BLaER1 treated with 17β-estradiol and CSF1 and Interleukin-3, amounts not matched to agents 10 nM and 100 nM (cell line): Measurements from ENCODE around the gene MCTP2.

ENCODE experiments used
- H3K27ac ChIP-seq, 11 experiments: shearing (Covaris generic); formaldehyde crosslinking; 2 replicates each; pipeline ENCODE4 v1.8.1; 2022
- H3K27me3 ChIP-seq, 11 experiments: shearing (Covaris generic); formaldehyde crosslinking; 2 replicates each; pipeline ENCODE4 v1.8.1; 2022
- H3K36me3 ChIP-seq, 11 experiments: shearing (Covaris generic); formaldehyde crosslinking; 2 replicates each; pipeline ENCODE4 v1.8.1; 2022
- H3K4me1 ChIP-seq, 10 experiments: shearing (Covaris generic); formaldehyde crosslinking; 2 replicates each; pipeline ENCODE4 v1.8.1; 2022
- H3K4me2 ChIP-seq, 11 experiments: shearing (Covaris generic); formaldehyde crosslinking; 2 replicates each; pipeline ENCODE4 v1.8.1; 2022
- H3K4me3 ChIP-seq, 10 experiments: shearing (Covaris generic); formaldehyde crosslinking; 2 replicates each; pipeline ENCODE4 v1.8.1; 2022
- H3K9ac ChIP-seq, 11 experiments: shearing (Covaris generic); formaldehyde crosslinking; 2 replicates each; pipeline ENCODE4 v1.8.1; 2022
- H3K9me3 ChIP-seq, 11 experiments: shearing (Covaris generic); formaldehyde crosslinking; replicated peaks in 1 of 11; 2 replicates each; pipeline ENCODE4 v1.8.1; 2022
- H4K20me1 ChIP-seq, 11 experiments: shearing (Covaris generic); formaldehyde crosslinking; 2 replicates each; pipeline ENCODE4 v1.8.1; 2022
- Cebpa-rat ChIP-seq, 11 experiments: shearing (Covaris generic); IDR thresholded peaks; 2 replicates each; pipeline ENCODE4 v1.8.1; 2022

MCTP2 gene

GRCh38 chr15:94363382-94363781 is 132.0 kb downstream of the MCTP2 start:
- no peak overlapping the region for H3K9ac ChIP-seq
- H3K4me2 ChIP-seq: no peak overlapping the region
- H4K20me1 ChIP-seq: no peaks in the 10 kb centered on the region
- no peaks in the 10 kb centered on the region for H3K27me3 ChIP-seq
- no peaks in the 10 kb centered on the region for H3K4me1 ChIP-seq
- no peak overlapping the region for H3K27ac ChIP-seq
- H3K9me3 ChIP-seq: no peaks in the 10 kb centered on the region
- TF ChIP-seq Cebpa-rat (IDR thresholded peaks at IDR 0.05): no peak
- peaks cover 0 to 19% (median 0%) of the 10 kb centered on the region in 11 experiments; a peak in 5 of 22 replicates for H3K36me3 ChIP-seq
- no peak overlapping the region for H3K4me3 ChIP-seq

- H3K9ac ChIP-seq: no peak overlapping the region
- no peak overlapping the region for H3K4me2 ChIP-seq
- peaks cover 0 to 21% (median 0%) of the 10 kb centered on the region in 10 experiments; a peak in 8 of 20 replicates for H3K4me1 ChIP-seq
- no peak for TF ChIP-seq Cebpa-rat (IDR thresholded peaks at IDR 0.05)
- H3K27me3 ChIP-seq: no peaks in the 10 kb centered on the region
- no peak overlapping the region for H3K4me3 ChIP-seq
- H3K27ac ChIP-seq: no peak overlapping the region
- no peaks in the 10 kb centered on the region for H4K20me1 ChIP-seq
- no peaks in the 10 kb centered on the region for H3K9me3 ChIP-seq
- peaks cover 0 to 33% (median 0%) of the 10 kb centered on the region in 11 experiments; a peak in 6 of 22 replicates for H3K36me3 ChIP-seq
These were observed 135.4 kb downstream of the MCTP2 start for GRCh38 chr15:94366781-94367180.

DNA sequence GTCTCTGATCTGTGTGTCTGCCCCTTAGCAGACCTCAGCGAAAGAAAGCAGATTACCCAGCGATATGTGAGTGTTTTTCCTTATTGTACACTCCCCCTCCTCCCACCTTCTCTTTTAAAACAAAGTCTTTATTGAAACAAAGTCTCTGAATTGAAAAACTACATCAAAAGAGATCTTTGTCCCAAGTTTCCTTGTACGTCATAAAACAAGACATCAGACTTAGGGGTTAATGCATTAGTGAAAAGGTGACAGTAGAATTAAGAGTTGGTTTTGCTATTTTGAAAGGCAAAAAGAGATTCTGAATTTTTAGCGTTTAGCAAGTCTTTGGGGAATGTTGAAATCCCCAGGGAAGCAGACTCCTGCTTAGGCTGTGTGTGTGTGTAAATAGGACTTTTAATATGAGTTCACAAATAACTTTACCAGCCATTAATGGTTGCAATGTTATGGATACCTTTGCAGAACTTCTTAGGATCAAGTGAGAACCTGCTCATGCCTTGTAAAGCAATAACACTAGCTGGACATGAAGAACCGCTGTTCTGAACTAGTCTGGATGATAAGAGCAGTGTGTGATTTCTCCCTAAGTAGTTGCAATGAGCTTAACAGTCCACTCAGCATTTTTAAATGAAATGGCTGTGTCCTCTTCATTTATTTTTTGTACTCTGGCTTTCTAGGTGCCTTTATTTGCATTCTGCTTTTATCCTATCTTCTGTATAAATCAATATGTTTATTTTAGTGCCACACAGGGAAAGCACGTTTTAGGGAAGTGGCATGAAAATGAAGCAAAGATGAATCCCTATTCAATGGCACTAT is 136.6 kb downstream of the MCTP2 start:
- no peak overlapping the region for H3K4me2 ChIP-seq
- peaks cover 0 to 21% (median 0%) of the 10 kb centered on the region in 10 experiments; a peak in 8 of 20 replicates for H3K4me1 ChIP-seq
- no peak overlapping the region for H3K27ac ChIP-seq
- H3K9ac ChIP-seq: no peak overlapping the region
- H4K20me1 ChIP-seq: no peaks in the 10 kb centered on the region
- H3K9me3 ChIP-seq: no peaks in the 10 kb centered on the region
- peaks cover 0 to 44% (median 0%) of the 10 kb centered on the region in 11 experiments; a peak in 6 of 22 replicates for H3K36me3 ChIP-seq
- no peaks in the 10 kb centered on the region for H3K27me3 ChIP-seq
- no peak for TF ChIP-seq Cebpa-rat (IDR thresholded peaks at IDR 0.05)
- no peak overlapping the region for H3K4me3 ChIP-seq

- Histone ChIP-seq H3K27me3 (no peaks in the 10 kb centered on the region), H3K27ac (no peak overlapping the region), H3K9ac (no peak overlapping the region), H3K9me3 (no peaks in the 10 kb centered on the region), H3K36me3 (peaks cover 0 to 44% (median 4%) of the 10 kb centered on the region in 11 experiments; a peak in 6 of 22 replicates), H3K4me1 (peaks cover 0 to 21% (median 0%) of the 10 kb centered on the region in 10 experiments; a peak in 8 of 20 replicates), H3K4me2 (peak overlapping the region in 3 of 11 experiments; percentile 22 to 62 (median 61); a peak in 6 of 22 replicates), H3K4me3 (no peak overlapping the region), H4K20me1 (no peaks in the 10 kb centered on the region)
- TF ChIP-seq Cebpa-rat (IDR thresholded peaks at IDR 0.05): no peak
These were observed 139.0 kb downstream of the MCTP2 start for GRCh38 chr15:94370206-94370935.

GRCh38 chr15:94370936-94371285 is 139.6 kb downstream of the MCTP2 start:
- Histone ChIP-seq H3K36me3 (peaks cover 0 to 44% (median 4%) of the 10 kb centered on the region in 11 experiments; a peak in 6 of 22 replicates), H3K9ac (no peak overlapping the region), H3K4me3 (no peak overlapping the region), H3K27ac (no peak overlapping the region), H4K20me1 (no peaks in the 10 kb centered on the region), H3K27me3 (no peaks in the 10 kb centered on the region), H3K4me1 (peaks cover 0 to 21% (median 0%) of the 10 kb centered on the region in 10 experiments; a peak in 8 of 20 replicates), H3K9me3 (no peaks in the 10 kb centered on the region), H3K4me2 (peak overlapping the region in 3 of 11 experiments; percentile 22 to 62 (median 61); a peak in 4 of 22 replicates)
- no peak for TF ChIP-seq Cebpa-rat (IDR thresholded peaks at IDR 0.05)

DNA sequence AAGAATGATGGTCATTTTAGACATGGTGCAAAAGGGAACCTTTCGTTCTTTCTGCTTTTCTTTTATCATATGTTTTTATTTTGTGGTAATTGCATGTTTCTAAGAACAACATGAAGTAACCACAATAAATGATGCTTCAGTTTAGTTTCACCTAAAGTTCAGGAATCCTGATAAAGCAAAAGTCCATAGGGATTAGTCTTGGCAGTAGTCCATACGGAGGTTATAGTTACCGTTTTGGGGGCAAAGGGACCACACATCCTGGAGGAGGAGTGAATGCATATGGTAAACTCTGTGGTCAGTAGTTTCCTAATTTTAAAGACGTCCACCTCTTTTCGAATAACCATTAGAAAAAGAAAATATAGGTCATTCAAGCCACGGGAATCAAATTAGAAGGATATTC is 141.5 kb downstream of the MCTP2 start:
- Histone ChIP-seq H3K4me2 (no peak overlapping the region), H3K9ac (no peak overlapping the region), H3K27ac (no peak overlapping the region), H3K4me3 (no peak overlapping the region), H3K9me3 (no peaks in the 10 kb centered on the region), H3K27me3 (no peaks in the 10 kb centered on the region), H4K20me1 (no peaks in the 10 kb centered on the region), H3K4me1 (peaks cover 0 to 21% (median 0%) of the 10 kb centered on the region in 10 experiments; a peak in 8 of 20 replicates), H3K36me3 (peaks cover 0 to 46% (median 4%) of the 10 kb centered on the region in 11 experiments; a peak in 6 of 22 replicates)
- no peak for TF ChIP-seq Cebpa-rat (IDR thresholded peaks at IDR 0.05)

DNA sequence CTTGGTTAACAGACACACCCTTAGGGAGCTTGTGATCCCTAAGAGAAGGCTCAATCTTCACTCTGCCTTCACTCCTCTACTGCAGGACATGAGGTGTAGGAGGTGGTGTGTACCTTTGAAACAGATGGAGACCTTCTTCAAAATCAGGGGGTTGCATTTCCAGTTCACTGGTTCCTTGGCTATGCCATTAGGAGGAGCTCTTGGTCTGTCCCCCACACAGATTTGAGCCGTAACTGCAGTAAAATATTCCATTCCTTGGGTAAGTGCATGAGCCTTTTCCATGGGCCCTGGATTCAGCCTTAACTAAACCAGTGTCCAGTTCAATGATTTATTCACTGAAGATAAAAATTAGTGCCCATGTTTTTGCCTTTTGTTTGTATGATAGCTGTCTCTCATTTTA is 144.6 kb downstream of the MCTP2 start:
- Histone ChIP-seq H3K27ac (no peak overlapping the region), H3K27me3 (no peaks in the 10 kb centered on the region), H3K4me3 (no peak overlapping the region), H4K20me1 (no peaks in the 10 kb centered on the region), H3K9ac (no peak overlapping the region), H3K4me1 (peaks cover 0 to 8% (median 0%) of the 10 kb centered on the region in 10 experiments; a peak in 6 of 20 replicates), H3K9me3 (no peaks in the 10 kb centered on the region), H3K4me2 (no peak overlapping the region), H3K36me3 (peaks cover 0 to 35% (median 4%) of the 10 kb centered on the region in 11 experiments; a peak in 4 of 22 replicates)
- TF ChIP-seq Cebpa-rat (IDR thresholded peaks at IDR 0.05): no peak

DNA sequence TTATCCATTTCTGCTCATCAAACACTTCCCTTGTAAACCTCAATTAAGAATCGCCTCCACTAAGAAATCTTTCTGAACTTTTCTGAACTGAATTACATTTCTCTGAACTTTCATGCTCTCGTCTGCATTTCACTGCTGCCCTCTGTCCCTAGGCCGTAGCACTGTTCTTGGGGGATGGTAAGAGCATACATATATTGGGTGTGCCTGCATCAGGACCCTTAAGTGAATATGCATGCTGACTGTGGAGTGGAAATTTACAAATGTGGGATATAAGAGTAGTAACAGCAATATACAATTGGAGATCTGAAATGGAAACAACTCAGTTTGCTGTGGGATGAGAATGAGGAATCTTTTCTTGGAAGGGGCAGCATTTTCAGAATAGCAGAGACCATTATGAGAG is 148.6 kb downstream of the MCTP2 start:
- no peak overlapping the region for H3K9ac ChIP-seq
- TF ChIP-seq Cebpa-rat (IDR thresholded peaks at IDR 0.05): no peak
- no peak overlapping the region for H3K4me3 ChIP-seq
- peaks cover 0 to 4% (median 0%) of the 10 kb centered on the region in 11 experiments; a peak in 2 of 22 replicates for H3K9me3 ChIP-seq
- H3K27me3 ChIP-seq: no peaks in the 10 kb centered on the region
- H3K4me1 ChIP-seq: peaks cover 0 to 7% (median 0%) of the 10 kb centered on the region in 10 experiments; a peak in 5 of 20 replicates
- H3K4me2 ChIP-seq: no peak overlapping the region
- no peak overlapping the region for H3K27ac ChIP-seq
- no peaks in the 10 kb centered on the region for H4K20me1 ChIP-seq
- H3K36me3 ChIP-seq: peaks cover 0 to 12% (median 0%) of the 10 kb centered on the region in 11 experiments; a peak in 3 of 22 replicates

DNA sequence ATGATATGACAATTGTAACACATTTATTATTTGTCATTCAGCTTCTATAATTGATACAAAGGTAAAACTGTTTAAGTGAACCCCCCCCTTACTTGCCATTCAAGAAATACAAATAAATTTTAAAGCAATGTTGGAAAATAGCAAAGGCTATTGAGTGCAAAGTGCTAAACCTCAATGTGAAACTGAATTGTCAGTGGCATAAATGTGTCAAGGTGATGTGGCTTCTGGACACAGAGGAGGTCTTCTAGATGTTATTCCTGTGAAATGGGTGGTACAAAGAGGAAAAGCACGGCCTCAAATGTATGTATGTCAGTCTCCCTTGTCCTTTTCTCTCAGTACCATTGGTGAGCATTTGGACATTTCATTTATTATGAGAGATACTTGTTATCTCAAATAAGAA is 149.4 kb downstream of the MCTP2 start:
- H4K20me1 ChIP-seq: no peaks in the 10 kb centered on the region
- H3K4me3 ChIP-seq: no peak overlapping the region
- no peak overlapping the region for H3K27ac ChIP-seq
- H3K9me3 ChIP-seq: peaks cover 0 to 4% (median 0%) of the 10 kb centered on the region in 11 experiments; a peak in 2 of 22 replicates
- H3K4me2 ChIP-seq: no peak overlapping the region
- no peaks in the 10 kb centered on the region for H3K27me3 ChIP-seq
- peaks cover 0 to 7% (median 0%) of the 10 kb centered on the region in 10 experiments; a peak in 5 of 20 replicates for H3K4me1 ChIP-seq
- H3K9ac ChIP-seq: no peak overlapping the region
- TF ChIP-seq Cebpa-rat (IDR thresholded peaks at IDR 0.05): no peak
- peaks cover 0 to 8% (median 0%) of the 10 kb centered on the region in 11 experiments; a peak in 3 of 22 replicates for H3K36me3 ChIP-seq
